C4-2B (cell line): ENCODE results near the gene ASB13.

Source experiments
- CTCF ChIP-seq: fragments of 450-650 bp; conservative IDR thresholded peaks from 2 replicates; pipeline ENCODE4 v1.5.1; 2017; ENCODE audit warnings: mild to moderate bottlenecking
- ZFX ChIP-seq: fragments of 450-650 bp; IDR thresholded peaks from 2 replicates; pipeline ENCODE4 v1.6.1; 2017

GRCh38 chr10:5639066-5639465 is 27.3 kb downstream of the ASB13 start:
- no peak for TF ChIP-seq CTCF
- no peak for TF ChIP-seq ZFX
